WTC11 (cell line): Measurements from ENCODE around the gene TRIM65.
A peak's percentile ranks its signal among the peaks of the same experiment; 100 is the strongest.

ENCODE experiments used
- CTCF ChIP-seq: fragments of 200-600 bp; IDR thresholded peaks from 2 replicates; pipeline ENCODE4 v1.8.0; 2022; ENCODE audit warnings: antibody characterized with exemption
- IRF2 ChIP-seq: sonication (generic); formaldehyde crosslinking; IDR thresholded peaks from 2 replicates; pipeline ENCODE4 v1.8.0; 2022; ENCODE audit warnings: low read depth, missing genetic modification reagents, borderline replicate concordance
- MYBL2 ChIP-seq: sonication (generic); formaldehyde crosslinking; IDR thresholded peaks from 2 replicates; pipeline ENCODE4 v1.8.1; 2023; ENCODE audit warnings: mild to moderate bottlenecking, moderate library complexity, missing genetic modification reagents
- TEAD1 ChIP-seq: sonication (generic); formaldehyde crosslinking; IDR thresholded peaks from 2 replicates; pipeline ENCODE4 v1.8.0; 2022; ENCODE audit warnings: mild to moderate bottlenecking, missing genetic modification reagents
- USF2 ChIP-seq: sonication (generic); formaldehyde crosslinking; IDR thresholded peaks from 2 replicates; pipeline ENCODE4 v1.8.1; 2023; ENCODE audit warnings: mild to moderate bottlenecking, missing genetic modification reagents, moderate library complexity

- TF ChIP-seq MYBL2 (CRISPR knock-in tag) (0 out of 2 replicates have a peak, but pooled peaks have one; percentile 34), CTCF (peak; percentile 97), IRF2 (CRISPR knock-in tag) (no peak), USF2 (CRISPR knock-in tag) (peak; percentile 59), TEAD1 (CRISPR knock-in tag) (no peak; the same call in none of the 2 replicates)
Measured at GRCh38 chr17:75904749-75905521, 8.2 kb upstream of the TRIM65 start, which contains the start of gene MRPL38.
